OCI-LY7 (cell line): ENCODE data around the gene PPFIBP1. TPM values are rescaled to one million over a fixed set of nuclear protein-coding genes. Genes with fewer than 3 reads are reported as not detected.

Experiments used
- BruUV-seq: library from RNA; stranded (reverse); fragments of 400-500 nt; replicated peaks from 2 replicates; lab custom pipeline; 2021; lab: Mats Ljungman, UMichigan
- CTCF ChIA-PET: fragments of 300-600 bp; sonication (Branson Sonifier 250); formaldehyde crosslinking; loops from one replicate; lab custom pipeline; 2022; ENCODE audit warnings: antibody characterized with exemption; ENCODE audit not compliant: unreplicated experiment; lab: Charles Lee
- POLR2A ChIA-PET: fragments of 300-600 bp; sonication (Branson Sonifier 250); formaldehyde crosslinking; loops from one replicate; lab custom pipeline; 2022; ENCODE audit warnings: antibody characterized with exemption; lab: Charles Lee
- DNase-seq: peaks from one replicate; pipeline ENCODE4 v3.0.0-alpha.2; 2015; ENCODE audit warnings: low spot score
- H2AFZ ChIP-seq: fragments of 200-600 bp; sonication (generic), shearing (Covaris generic); 2 replicates; pipeline ENCODE4 v1.6.1; 2014; ENCODE audit warnings: mild to moderate bottlenecking, antibody characterized with exemption, low read length, moderate library complexity
- H3K27ac ChIP-seq: fragments of 200-600 bp; sonication (generic); 2 replicates; pipeline ENCODE4 v1.5.1; 2014; ENCODE audit warnings: mixed run types, low read depth, mild to moderate bottlenecking, moderate library complexity, low read length, inconsistent platforms; ENCODE audit not compliant: poor library complexity, severe bottlenecking
- H3K36me3 ChIP-seq: fragments of 200-600 bp; sonication (generic); 2 replicates; pipeline ENCODE4 v1.6.1; 2014; ENCODE audit warnings: mild to moderate bottlenecking, antibody characterized with exemption, low read length, moderate library complexity, mixed read lengths; ENCODE audit not compliant: insufficient read depth
- H3K4me1 ChIP-seq: fragments of 200-600 bp; sonication (generic); 2 replicates; pipeline ENCODE4 v1.5.1; 2014; ENCODE audit warnings: mild to moderate bottlenecking, low read length; ENCODE audit not compliant: insufficient read depth, poor library complexity, severe bottlenecking
- H3K4me2 ChIP-seq: fragments of 200-600 bp; sonication (generic); 2 replicates; pipeline ENCODE4 v1.6.1; 2014; ENCODE audit warnings: mild to moderate bottlenecking, low read length
- H3K4me3 ChIP-seq: fragments of 200-600 bp; sonication (generic); 2 replicates; pipeline ENCODE4 v1.5.1; 2014; ENCODE audit warnings: mild to moderate bottlenecking, low read depth, low read length; ENCODE audit not compliant: poor library complexity, severe bottlenecking
- H3K79me2 ChIP-seq: fragments of 200-600 bp; sonication (generic); 2 replicates; pipeline ENCODE4 v1.6.1; 2016; ENCODE audit warnings: low read depth, mild to moderate bottlenecking, low read length, moderate library complexity, mixed read lengths; ENCODE audit not compliant: insufficient read depth
- H3K9me2 ChIP-seq: fragments of 200-600 bp; sonication (generic); 2 replicates; pipeline ENCODE4 v1.6.1; 2016; ENCODE audit warnings: mild to moderate bottlenecking, low read length, mixed read lengths; ENCODE audit not compliant: insufficient read depth
- H3K9me3 ChIP-seq: fragments of 200-600 bp; sonication (generic); 2 replicates; pipeline ENCODE4 v1.6.1; 2014; ENCODE audit warnings: mild to moderate bottlenecking, mixed run types, low read length, mixed read lengths
- H4K20me1 ChIP-seq: fragments of 200-600 bp; sonication (generic); 2 replicates; pipeline ENCODE4 v1.6.1; 2014; ENCODE audit warnings: mild to moderate bottlenecking, antibody characterized with exemption, low read length, moderate library complexity, mixed read lengths; ENCODE audit not compliant: insufficient read depth
- EZH2phosphoT487 ChIP-seq: fragments of 200-600 bp; sonication (generic); IDR thresholded peaks from 2 replicates; pipeline ENCODE4 v1.6.1; 2018; ENCODE audit warnings: low read depth, borderline replicate concordance, mild to moderate bottlenecking, mixed run types, antibody characterized with exemption, low read length, moderate library complexity, mixed read lengths
- intact Hi-C: fragments of 100-400 bp; cut with micrococcal nuclease; formaldehyde crosslinking; loops from one replicate; pipeline ENCODE4 v1.10.0; 2022; ENCODE audit not compliant: unreplicated experiment
- total RNA-seq, 2 experiments: library from RNA; depleted of rRNA in 1 of 2; stranded (reverse); fragments of >200 nt in 1 of 2; shearing (Covaris generic) in 1 of 2; gene quantifications; 2 replicates each; pipeline ENCODE4 v1.2.3, GENCODE V29; 2014 to 2022
- TF ChIP-seq, protein P1 (sequence below): fragments of 200-600 bp; sonication (generic); conservative IDR thresholded peaks from 2 replicates; pipeline ENCODE4 v1.5.1; 2014; ENCODE audit warnings: mild to moderate bottlenecking, antibody characterized with exemption, low read length, moderate library complexity, mixed read lengths

PPFIBP1 gene
- total RNA-seq, 2 experiments from 2014 or later: 7.3 to 14.6 TPM

DNA sequence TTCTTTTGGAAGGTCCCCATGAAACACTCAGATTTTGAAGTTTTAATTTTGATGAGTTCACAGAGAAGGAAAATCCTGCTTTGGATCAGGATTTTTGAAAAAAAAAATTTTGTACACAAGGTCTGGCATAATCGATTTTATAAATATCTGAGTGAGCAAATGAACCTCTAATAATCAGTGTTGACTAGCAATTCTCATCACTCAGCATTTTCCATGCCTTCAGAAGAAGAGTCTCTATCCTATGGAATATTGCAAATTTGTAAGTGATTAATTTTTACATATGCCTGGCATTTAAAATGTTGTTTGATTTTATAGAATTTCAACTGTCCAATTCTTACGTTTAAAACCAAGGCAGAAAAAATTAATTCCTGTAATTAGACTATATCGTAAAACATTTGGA is 141.7 kb downstream of the PPFIBP1 start:
- no peaks in the 10 kb centered on the region for H4K20me1 ChIP-seq
- ChIA-PET POLR2A (no interaction called here), CTCF (no interaction called here)
- H3K9me2 ChIP-seq: no peaks in the 10 kb centered on the region
- intact Hi-C loops: no loop called here
- H2AFZ ChIP-seq: no peak overlapping the region
- no peaks in the 10 kb centered on the region for H3K9me3 ChIP-seq
- no peaks in the 10 kb centered on the region; the same call in 1 of the 2 replicates for H3K36me3 ChIP-seq
- no peaks in the 10 kb centered on the region for H3K4me1 ChIP-seq
- TF ChIP-seq, protein P1, sequence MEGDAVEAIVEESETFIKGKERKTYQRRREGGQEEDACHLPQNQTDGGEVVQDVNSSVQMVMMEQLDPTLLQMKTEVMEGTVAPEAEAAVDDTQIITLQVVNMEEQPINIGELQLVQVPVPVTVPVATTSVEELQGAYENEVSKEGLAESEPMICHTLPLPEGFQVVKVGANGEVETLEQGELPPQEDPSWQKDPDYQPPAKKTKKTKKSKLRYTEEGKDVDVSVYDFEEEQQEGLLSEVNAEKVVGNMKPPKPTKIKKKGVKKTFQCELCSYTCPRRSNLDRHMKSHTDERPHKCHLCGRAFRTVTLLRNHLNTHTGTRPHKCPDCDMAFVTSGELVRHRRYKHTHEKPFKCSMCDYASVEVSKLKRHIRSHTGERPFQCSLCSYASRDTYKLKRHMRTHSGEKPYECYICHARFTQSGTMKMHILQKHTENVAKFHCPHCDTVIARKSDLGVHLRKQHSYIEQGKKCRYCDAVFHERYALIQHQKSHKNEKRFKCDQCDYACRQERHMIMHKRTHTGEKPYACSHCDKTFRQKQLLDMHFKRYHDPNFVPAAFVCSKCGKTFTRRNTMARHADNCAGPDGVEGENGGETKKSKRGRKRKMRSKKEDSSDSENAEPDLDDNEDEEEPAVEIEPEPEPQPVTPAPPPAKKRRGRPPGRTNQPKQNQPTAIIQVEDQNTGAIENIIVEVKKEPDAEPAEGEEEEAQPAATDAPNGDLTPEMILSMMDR: no peak
- no peak for TF ChIP-seq EZH2phosphoT487
- H3K4me3 ChIP-seq: no peak overlapping the region
- H3K79me2 ChIP-seq: no peaks in the 10 kb centered on the region
- no peak for DNase-seq
- no peak overlapping the region for H3K4me2 ChIP-seq
- BruUV-seq: no TSS peak
- no peak overlapping the region for H3K27ac ChIP-seq

DNA sequence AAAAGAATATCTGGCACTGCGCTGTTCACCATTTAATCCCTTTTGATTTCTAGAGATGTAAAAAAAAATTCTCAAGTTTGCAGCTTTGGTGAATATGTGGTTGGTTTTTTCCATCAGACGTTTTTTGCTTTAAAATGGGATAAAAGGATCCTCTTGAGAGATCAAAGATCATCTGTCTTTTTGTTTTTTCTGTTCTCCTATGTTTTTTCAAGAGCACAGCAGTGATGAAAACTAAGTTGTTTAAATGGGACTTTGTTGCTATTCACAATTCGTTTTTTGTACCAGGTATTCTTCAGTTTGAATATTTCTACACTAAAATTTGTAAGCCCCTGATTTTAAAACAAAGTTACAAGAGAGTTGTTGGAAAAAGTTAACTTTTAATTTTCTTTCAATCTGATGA is 142.5 kb downstream of the PPFIBP1 start:
- H3K27ac ChIP-seq: no peak overlapping the region
- no peak overlapping the region for H3K4me2 ChIP-seq
- H3K4me1 ChIP-seq: no peaks in the 10 kb centered on the region
- no TSS peak for BruUV-seq
- intact Hi-C loops: no loop called here
- no peaks in the 10 kb centered on the region for H3K9me2 ChIP-seq
- no peaks in the 10 kb centered on the region; the same call in 1 of the 2 replicates for H3K36me3 ChIP-seq
- TF ChIP-seq EZH2phosphoT487: no peak
- TF ChIP-seq, protein P1: no peak
- no peak overlapping the region for H3K4me3 ChIP-seq
- H4K20me1 ChIP-seq: no peaks in the 10 kb centered on the region
- no peaks in the 10 kb centered on the region for H3K79me2 ChIP-seq
- H3K9me3 ChIP-seq: no peaks in the 10 kb centered on the region
- POLR2A ChIA-PET: interaction anchor here (0.6 kb wide), 1 partner anchor 152 kb away, joined by 3 read pairs; no protein-coding TSS in a partner anchor
- CTCF ChIA-PET: no interaction called here
- DNase-seq: no peak
- H2AFZ ChIP-seq: no peak overlapping the region

DNA sequence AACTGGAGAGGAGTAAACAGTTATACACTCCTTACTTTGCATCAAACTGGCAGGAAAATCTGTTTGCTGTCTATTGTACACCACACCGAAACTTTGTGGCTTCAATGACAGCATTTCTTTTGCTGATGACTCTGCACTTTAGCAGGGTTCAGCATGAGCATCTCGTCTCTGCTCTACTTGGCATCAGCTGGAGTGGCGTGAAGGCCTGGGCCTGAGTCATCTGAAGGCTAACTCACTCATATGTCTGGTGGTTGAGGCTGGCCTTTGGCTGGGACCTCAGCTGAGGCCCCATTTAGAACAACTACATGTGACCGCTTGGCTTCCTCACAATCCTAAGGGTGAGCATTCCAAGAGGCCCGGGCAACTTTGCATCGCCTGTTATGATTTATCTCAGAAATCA is 143.5 kb downstream of the PPFIBP1 start:
- intact Hi-C loops: no loop called here
- H3K27ac ChIP-seq: no peak overlapping the region
- no peak overlapping the region for H2AFZ ChIP-seq
- no peak for DNase-seq
- no peaks in the 10 kb centered on the region for H4K20me1 ChIP-seq
- no peak for TF ChIP-seq EZH2phosphoT487
- TF ChIP-seq, protein P1: no peak
- H3K4me2 ChIP-seq: no peak overlapping the region
- no peaks in the 10 kb centered on the region for H3K9me2 ChIP-seq
- POLR2A ChIA-PET: no interaction called here
- no peaks in the 10 kb centered on the region for H3K79me2 ChIP-seq
- H3K4me3 ChIP-seq: no peak overlapping the region
- no peaks in the 10 kb centered on the region for H3K4me1 ChIP-seq
- H3K9me3 ChIP-seq: no peaks in the 10 kb centered on the region
- CTCF ChIA-PET: no interaction called here
- no peaks in the 10 kb centered on the region; the same call in 1 of the 2 replicates for H3K36me3 ChIP-seq
- BruUV-seq: no TSS peak
